Osteocyte (in vitro differentiated cells): ENCODE data around the gene PPP2R1B. TPM values are rescaled to one million over a fixed set of nuclear protein-coding genes. Genes with fewer than 3 reads are reported as not detected.

Source experiments
- DNase-seq: peaks from one replicate; pipeline ENCODE4 v3.0.0; 2021; ENCODE audit warnings: mixed read lengths; ENCODE audit not compliant: unreplicated experiment; ENCODE audit errors: extremely low spot score
- H3K27ac Mint-ChIP-seq: one replicate; pipeline ENCODE4 v1.8.0; 2021; ENCODE audit warnings: mild to moderate bottlenecking, mixed read lengths; ENCODE audit not compliant: unreplicated experiment
- H3K27me3 Mint-ChIP-seq: one replicate; pipeline ENCODE4 v1.8.0; 2021; ENCODE audit warnings: mixed read lengths; ENCODE audit not compliant: unreplicated experiment
- H3K36me3 Mint-ChIP-seq: one replicate; pipeline ENCODE4 v1.8.0; 2021; ENCODE audit warnings: mixed read lengths; ENCODE audit not compliant: unreplicated experiment
- H3K4me1 Mint-ChIP-seq: one replicate; pipeline ENCODE4 v1.8.0; 2021; ENCODE audit warnings: mixed read lengths; ENCODE audit not compliant: unreplicated experiment
- H3K4me3 Mint-ChIP-seq: one replicate; pipeline ENCODE4 v1.8.0; 2021; ENCODE audit warnings: mild to moderate bottlenecking, moderate library complexity, mixed read lengths; ENCODE audit not compliant: unreplicated experiment
- H3K9me3 Mint-ChIP-seq: one replicate; pipeline ENCODE4 v1.8.0; 2021; ENCODE audit warnings: mixed read lengths; ENCODE audit not compliant: unreplicated experiment
- total RNA-seq: library from RNA; stranded (reverse); gene quantifications from 2 replicates; pipeline ENCODE4 v1.2.1, GENCODE V29; 2021
- TF ChIP-seq, protein P1 (sequence below): fragments of 200-600 bp; sonication (generic); IDR thresholded peaks from 2 replicates; pipeline ENCODE4 v1.5.0; 2021; ENCODE audit warnings: antibody characterized with exemption, mild to moderate bottlenecking, moderate library complexity

Gene PPP2R1B
- total RNA-seq, 1 donor from 2014 or later = 26.0 TPM

DNA sequence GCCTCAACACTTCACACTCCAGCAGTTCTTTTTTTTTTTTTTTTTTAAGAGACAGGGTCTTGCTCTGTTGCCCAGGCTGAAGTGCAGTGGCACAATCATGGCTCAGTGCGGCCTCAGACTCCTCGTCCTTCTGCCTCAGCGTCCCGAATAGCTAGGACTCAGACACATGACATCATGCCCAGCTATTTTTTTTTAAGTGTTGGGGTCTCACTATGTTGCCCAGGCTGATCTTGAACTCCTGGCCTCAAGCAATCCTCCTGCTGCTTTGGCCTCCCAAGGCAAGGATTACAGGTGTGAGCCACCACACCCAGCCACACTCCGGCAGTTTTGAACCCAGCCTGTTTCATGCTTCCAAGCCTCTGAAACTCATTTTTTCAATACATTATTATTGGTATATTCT is 3.7 kb downstream of the PPP2R1B start:
- H3K9me3 Mint-ChIP-seq = no peaks in the 10 kb centered on the region
- no peak for DNase-seq
- H3K4me1 Mint-ChIP-seq = peaks cover 32% of the 10 kb centered on the region
- H3K27ac Mint-ChIP-seq = no peak overlapping the region
- peaks cover 43% of the 10 kb centered on the region for H3K36me3 Mint-ChIP-seq
- TF ChIP-seq, protein P1, sequence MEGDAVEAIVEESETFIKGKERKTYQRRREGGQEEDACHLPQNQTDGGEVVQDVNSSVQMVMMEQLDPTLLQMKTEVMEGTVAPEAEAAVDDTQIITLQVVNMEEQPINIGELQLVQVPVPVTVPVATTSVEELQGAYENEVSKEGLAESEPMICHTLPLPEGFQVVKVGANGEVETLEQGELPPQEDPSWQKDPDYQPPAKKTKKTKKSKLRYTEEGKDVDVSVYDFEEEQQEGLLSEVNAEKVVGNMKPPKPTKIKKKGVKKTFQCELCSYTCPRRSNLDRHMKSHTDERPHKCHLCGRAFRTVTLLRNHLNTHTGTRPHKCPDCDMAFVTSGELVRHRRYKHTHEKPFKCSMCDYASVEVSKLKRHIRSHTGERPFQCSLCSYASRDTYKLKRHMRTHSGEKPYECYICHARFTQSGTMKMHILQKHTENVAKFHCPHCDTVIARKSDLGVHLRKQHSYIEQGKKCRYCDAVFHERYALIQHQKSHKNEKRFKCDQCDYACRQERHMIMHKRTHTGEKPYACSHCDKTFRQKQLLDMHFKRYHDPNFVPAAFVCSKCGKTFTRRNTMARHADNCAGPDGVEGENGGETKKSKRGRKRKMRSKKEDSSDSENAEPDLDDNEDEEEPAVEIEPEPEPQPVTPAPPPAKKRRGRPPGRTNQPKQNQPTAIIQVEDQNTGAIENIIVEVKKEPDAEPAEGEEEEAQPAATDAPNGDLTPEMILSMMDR = no peak
- no peak overlapping the region for H3K4me3 Mint-ChIP-seq
- H3K27me3 Mint-ChIP-seq = no peaks in the 10 kb centered on the region

DNA sequence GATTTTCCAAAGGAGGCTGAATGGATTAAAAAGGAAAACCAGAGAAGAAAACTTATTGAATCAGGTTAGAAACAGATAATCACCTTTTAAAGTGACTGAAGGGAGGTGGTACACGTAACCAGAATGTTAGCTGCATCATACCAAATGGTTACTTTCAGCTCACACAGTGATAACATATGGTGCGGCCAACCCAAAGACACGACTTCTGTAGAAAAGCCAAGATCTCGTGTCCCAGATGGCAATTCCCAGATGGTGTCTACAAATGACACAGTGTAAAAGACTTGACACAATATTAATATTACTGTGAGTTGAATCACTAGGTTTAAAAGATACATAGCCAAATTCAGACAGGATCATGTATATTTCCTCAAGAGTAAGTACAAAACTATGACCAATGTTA is 5.2 kb downstream of the PPP2R1B start:
- TF ChIP-seq, protein P1 = no peak
- Mint-ChIP-seq H3K36me3 (peaks cover 50% of the 10 kb centered on the region), H3K27ac (peak overlapping the region; percentile 20)

DNA sequence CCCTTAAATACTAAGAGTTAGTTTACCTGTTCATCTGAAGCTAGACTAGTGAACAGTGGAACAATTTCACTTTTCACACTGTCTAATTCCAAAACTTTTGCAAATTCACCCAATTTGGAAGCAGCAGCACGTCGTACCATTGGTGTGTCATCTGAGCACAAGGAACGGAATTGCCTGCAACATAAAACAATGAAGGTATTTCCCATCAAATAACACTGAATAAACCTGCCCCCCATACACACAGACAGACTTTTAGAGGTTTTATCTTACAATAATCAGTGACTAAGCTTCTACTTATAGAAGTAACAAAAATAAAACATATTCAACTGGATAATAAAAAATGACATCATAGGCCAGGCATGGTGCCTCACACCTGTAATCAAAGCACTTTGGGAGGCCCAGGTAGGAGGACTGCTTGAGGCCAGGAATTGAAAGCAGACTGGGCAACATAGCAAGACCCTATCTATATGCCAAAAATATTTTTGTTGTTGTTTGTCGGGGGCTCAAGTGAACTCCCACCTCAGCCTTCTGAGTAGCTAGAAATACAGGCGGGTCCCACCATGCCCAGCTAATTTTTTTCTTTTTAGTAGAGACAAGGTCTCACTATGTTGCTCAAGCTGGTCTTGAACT is 6.3 kb downstream of the PPP2R1B start:
- Mint-ChIP-seq H3K36me3 (peaks cover 52% of the 10 kb centered on the region), H3K4me3 (no peak overlapping the region), H3K9me3 (no peaks in the 10 kb centered on the region), H3K27ac (peak overlapping the region; percentile 25), H3K4me1 (peaks cover 20% of the 10 kb centered on the region), H3K27me3 (no peaks in the 10 kb centered on the region)
- TF ChIP-seq, protein P1 = no peak
- no peak for DNase-seq

More for the DNA sequence above, 5.2 kb downstream of the PPP2R1B start:
- Mint-ChIP-seq H3K4me1 (peaks cover 24% of the 10 kb centered on the region), H3K27me3 (no peaks in the 10 kb centered on the region), H3K9me3 (no peaks in the 10 kb centered on the region), H3K4me3 (no peak overlapping the region)
- DNase-seq = no peak

DNA sequence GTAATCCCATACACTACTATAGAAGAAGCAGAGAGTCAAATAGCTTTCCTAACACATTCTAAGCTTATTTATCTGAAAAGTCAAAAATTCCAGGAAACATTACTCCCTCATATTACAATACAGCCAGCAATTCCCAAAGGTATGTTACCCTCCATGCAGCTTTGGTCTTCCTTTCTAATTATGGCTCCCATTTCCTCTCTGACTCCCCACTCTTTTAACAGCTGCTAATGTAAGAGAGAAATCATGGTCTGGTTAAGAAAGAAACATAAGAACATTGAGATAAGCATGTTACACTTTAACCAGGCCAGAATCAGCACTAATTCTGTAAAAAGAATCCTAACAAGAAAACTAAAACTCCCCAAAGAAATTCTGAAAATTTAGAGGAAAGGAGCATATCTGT is 6.8 kb downstream of the PPP2R1B start:
- peak overlapping the region; percentile 25 for H3K27ac Mint-ChIP-seq
- no peak overlapping the region for H3K4me3 Mint-ChIP-seq
- TF ChIP-seq, protein P1 = no peak
- H3K36me3 Mint-ChIP-seq = peaks cover 55% of the 10 kb centered on the region
- no peaks in the 10 kb centered on the region for H3K9me3 Mint-ChIP-seq
- H3K4me1 Mint-ChIP-seq = peaks cover 17% of the 10 kb centered on the region
- no peak for DNase-seq
- H3K27me3 Mint-ChIP-seq = no peaks in the 10 kb centered on the region

DNA sequence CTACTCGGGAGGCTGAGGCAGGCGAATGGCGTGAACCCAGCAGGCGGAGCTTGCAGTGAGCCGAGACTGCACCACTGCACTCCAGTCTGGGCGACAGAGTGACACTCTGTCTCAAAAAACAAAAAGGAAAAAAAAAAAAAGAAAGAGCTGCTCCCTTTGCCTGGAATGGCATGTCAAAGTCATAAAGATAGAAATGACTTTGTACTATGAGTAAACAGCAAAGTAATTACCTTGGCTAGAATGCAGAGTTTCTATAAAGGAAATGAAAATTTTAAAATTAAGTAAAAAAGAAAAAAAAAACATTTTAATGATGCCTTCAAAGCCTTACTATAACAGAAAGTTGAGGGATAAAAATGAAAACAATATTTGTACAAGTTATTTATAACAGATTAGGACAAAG is 10.1 kb downstream of the PPP2R1B start:
- Mint-ChIP-seq H3K27ac (no peak overlapping the region), H3K4me1 (peaks cover 10% of the 10 kb centered on the region), H3K9me3 (no peaks in the 10 kb centered on the region), H3K4me3 (no peak overlapping the region), H3K36me3 (peaks cover 51% of the 10 kb centered on the region), H3K27me3 (no peaks in the 10 kb centered on the region)
- TF ChIP-seq, protein P1 = no peak
- DNase-seq = no peak
